Gastroesophageal sphincter (tissue), 3 donors: ENCODE data around the gene EEF1AKMT4.
A peak's percentile ranks its signal among the peaks of the same experiment; 100 is the strongest.

Source experiments
- CTCF ChIP-seq, 4 experiments: fragments of 200-600 bp in 2 of 4; fragments of 450-650 bp in 2 of 4; sonication (generic) in 1 of 4; IDR thresholded peaks; one replicate each; pipeline ENCODE4 v1.5.1; 2017 to 2019; ENCODE audit warnings: antibody characterized with exemption in 4 of 4, mild to moderate bottlenecking in 2 of 4, moderate library complexity in 2 of 4
- EP300 ChIP-seq: sonication (generic); formaldehyde crosslinking; IDR thresholded peaks from one replicate; pipeline ENCODE4 v1.6.1; 2017; ENCODE audit warnings: antibody characterized with exemption, mild to moderate bottlenecking
- POLR2A ChIP-seq, 2 donors: fragments of 450-650 bp; IDR thresholded peaks; one replicate each; pipeline ENCODE4 v1.6.1; 2017; ENCODE audit warnings: antibody characterized with exemption in 2 of 2, mild to moderate bottlenecking in 2 of 2, moderate library complexity in 1 of 2

- TF ChIP-seq CTCF (IDR thresholded peaks at IDR 0.05) (peak; percentile 79 to 94 (median 88)), POLR2A (IDR thresholded peaks at IDR 0.05) (no peak), EP300 (no peak)
These were observed 826 bp downstream of the EEF1AKMT4 start for GRCh38 chr3:184250167-184250828.
